ENCODE results near the gene F2RL2.

F2RL2 gene

GRCh38 chr5:76592692-76593091 lies 30.5 kb downstream of the F2RL2 start:
- no peak for DNase-seq (ENCODE audit: low read depth)
- H3K4me3 ChIP-seq (ENCODE audit: low read depth, low read length) = no peak overlapping the region

GRCh38 chr5:76591366-76591765 lies 31.8 kb downstream of the F2RL2 start:
- H3K4me3 ChIP-seq (ENCODE audit: low read depth, low read length) = no peak overlapping the region
- no peak for DNase-seq (ENCODE audit: low read depth)

GRCh38 chr5:76590027-76590426 lies 33.2 kb downstream of the F2RL2 start:
- H3K4me3 ChIP-seq (ENCODE audit: low read depth, low read length) = no peak overlapping the region
- no peak for DNase-seq (ENCODE audit: low read depth)

GRCh38 chr5:76586531-76586930 lies 36.7 kb downstream of the F2RL2 start:
- no peak for DNase-seq (ENCODE audit: low read depth)
- H3K4me3 ChIP-seq (ENCODE audit: low read depth, low read length) = no peak overlapping the region

- DNase-seq (ENCODE audit: low read depth) = no peak
- H3K4me3 ChIP-seq (ENCODE audit: low read depth, low read length) = no peak overlapping the region
These were observed 37.4 kb downstream of the F2RL2 start for GRCh38 chr5:76585783-76586217.

GRCh38 chr5:76583163-76584047 lies 39.8 kb downstream of the F2RL2 start:
- DNase-seq (ENCODE audit: low read depth) = no peak
- no peak overlapping the region for H3K4me3 ChIP-seq (ENCODE audit: low read depth, low read length)

- no peak for DNase-seq (ENCODE audit: low read depth)
- H3K4me3 ChIP-seq (ENCODE audit: low read depth, low read length) = no peak overlapping the region
These were observed 40.7 kb downstream of the F2RL2 start for GRCh38 chr5:76582230-76583162.

GRCh38 chr5:76580981-76581380 lies 42.2 kb downstream of the F2RL2 start:
- H3K4me3 ChIP-seq (ENCODE audit: low read depth, low read length) = no peak overlapping the region
- DNase-seq (ENCODE audit: low read depth) = no peak

- peak; percentile 17 for DNase-seq (ENCODE audit: low read depth)
- H3K4me3 ChIP-seq (ENCODE audit: low read depth, low read length) = no peak overlapping the region
These were observed 43.9 kb downstream of the F2RL2 start for GRCh38 chr5:76579166-76579937.

- H3K4me3 ChIP-seq (ENCODE audit: low read depth, low read length) = no peak overlapping the region
- DNase-seq (ENCODE audit: low read depth) = no peak
These were observed 46.2 kb downstream of the F2RL2 start for GRCh38 chr5:76576996-76577395.

GRCh38 chr5:76576450-76576849 lies 46.8 kb downstream of the F2RL2 start:
- no peak overlapping the region for H3K4me3 ChIP-seq (ENCODE audit: low read depth, low read length)
- DNase-seq (ENCODE audit: low read depth) = no peak

- H3K4me3 ChIP-seq (ENCODE audit: low read depth, low read length) = no peak overlapping the region
- no peak for DNase-seq (ENCODE audit: low read depth)
These were observed 51.6 kb downstream of the F2RL2 start for GRCh38 chr5:76571559-76571958.

- no peak overlapping the region for H3K4me3 ChIP-seq (ENCODE audit: low read depth, low read length)
- DNase-seq (ENCODE audit: low read depth) = no peak
These were observed 53.0 kb downstream of the F2RL2 start for GRCh38 chr5:76570153-76570552.
